ENCODE results near the gene SUPV3L1.
"Not testable (repeated sequence)": the region's sequence is repeated elsewhere in the genome, so short reads cannot be mapped to it uniquely, and the experiment has no call there.

The SUPV3L1 gene

DNA sequence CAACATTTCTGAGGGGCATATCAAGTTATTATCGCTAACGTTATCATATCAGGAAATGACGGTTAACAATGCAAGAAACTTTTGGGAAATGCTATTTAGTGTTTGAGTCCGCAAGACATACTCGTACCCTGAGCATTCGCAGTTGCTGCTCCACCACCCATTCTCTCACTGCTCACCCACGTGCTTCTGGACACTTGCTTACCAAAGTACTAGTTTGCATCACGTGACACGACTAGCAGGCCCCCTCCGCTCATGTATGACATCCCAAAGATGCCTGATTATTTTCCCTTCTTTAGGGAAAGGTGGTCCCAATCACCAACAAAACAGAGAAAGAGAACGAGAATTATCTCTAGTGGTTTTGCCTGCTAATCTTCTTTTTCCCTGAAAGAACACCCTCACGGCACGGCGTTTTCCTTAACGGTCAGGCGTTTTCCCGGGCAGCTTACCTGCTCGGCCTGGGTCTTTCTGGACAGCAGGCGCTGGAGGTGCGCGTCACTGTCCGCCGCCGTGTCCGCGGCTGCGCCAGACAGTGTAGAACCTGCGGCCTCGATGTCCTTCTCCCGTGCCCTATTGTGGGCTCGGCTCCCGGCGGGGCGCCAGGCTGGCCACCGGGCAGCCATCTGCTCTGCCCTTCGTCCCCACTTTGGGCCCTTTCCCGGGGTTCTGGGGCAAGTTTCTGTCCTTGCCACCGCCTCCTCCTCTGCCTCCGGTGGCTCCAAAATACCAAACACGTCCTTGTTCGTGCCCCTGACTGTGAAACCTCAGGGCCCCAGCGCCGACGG is at the start of gene SUPV3L1:
SUPV3L1 (plus strand) TSS at position 492 of the 782 bp plus-strand sequence; CDS start at position 550, 58 bp downstream.
- Histone ChIP-seq H3K27ac (ENCODE audit: low read length) (peak within 1 kb of the TSS; percentile 95), H3K9me3 (ENCODE audit: control insufficient read depth in 2 of 2, low read length in 2 of 2) (no peaks in the 10 kb centered on the region), H3K27me3 (ENCODE audit: control insufficient read depth in 1 of 2, insufficient read depth in 2 of 2, low read length in 2 of 2) (no peaks in the 10 kb centered on the region), H3K4me1 (ENCODE audit: control insufficient read depth, insufficient read depth, low read length) (peaks cover 11% of the 10 kb centered on the region), H3K4me3 (ENCODE audit: low read length in 2 of 2) (peak within 1 kb of the TSS; percentile 100), H3K36me3 (ENCODE audit: control insufficient read depth in 2 of 2, insufficient read depth in 2 of 2, low read length in 2 of 2) (peaks cover 10% of the 10 kb centered on the region in 2 donors), H3K9ac (ENCODE audit: low read length in 2 of 2) (peak within 1 kb of the TSS; percentile 99 to 100)

- Histone ChIP-seq H3K9ac (ENCODE audit: low read length in 2 of 2) (no peak overlapping the region), H3K27me3 (ENCODE audit: control insufficient read depth in 1 of 2, insufficient read depth in 2 of 2, low read length in 2 of 2) (no peaks in the 10 kb centered on the region), H3K4me1 (ENCODE audit: control insufficient read depth, insufficient read depth, low read length) (peaks cover 6% of the 10 kb centered on the region), H3K36me3 (ENCODE audit: control insufficient read depth in 2 of 2, insufficient read depth in 2 of 2, low read length in 2 of 2) (peaks cover 0 to 4% of the 10 kb centered on the region in 2 donors), H3K4me3 (ENCODE audit: low read length in 2 of 2) (no peak overlapping the region), H3K9me3 (ENCODE audit: control insufficient read depth in 2 of 2, low read length in 2 of 2) (no peaks in the 10 kb centered on the region), H3K27ac (ENCODE audit: low read length) (no peak overlapping the region)
Observed at GRCh38 chr10:69130251-69130650, 49.8 kb upstream of the SUPV3L1 start.

GRCh38 chr10:69139961-69140360 is 40.1 kb upstream of the SUPV3L1 start:
- Histone ChIP-seq H3K27ac (ENCODE audit: low read length) (no peak overlapping the region), H3K4me1 (ENCODE audit: control insufficient read depth, insufficient read depth, low read length) (no peaks in the 10 kb centered on the region), H3K9me3 (ENCODE audit: control insufficient read depth in 2 of 2, low read length in 2 of 2) (no peaks in the 10 kb centered on the region), H3K4me3 (ENCODE audit: low read length in 2 of 2) (no peak overlapping the region), H3K9ac (ENCODE audit: low read length in 2 of 2) (no peak overlapping the region), H3K27me3 (ENCODE audit: control insufficient read depth in 1 of 2, insufficient read depth in 2 of 2, low read length in 2 of 2) (no peaks in the 10 kb centered on the region), H3K36me3 (ENCODE audit: control insufficient read depth in 2 of 2, insufficient read depth in 2 of 2, low read length in 2 of 2) (peaks cover 0 to 3% of the 10 kb centered on the region in 2 donors)

DNA sequence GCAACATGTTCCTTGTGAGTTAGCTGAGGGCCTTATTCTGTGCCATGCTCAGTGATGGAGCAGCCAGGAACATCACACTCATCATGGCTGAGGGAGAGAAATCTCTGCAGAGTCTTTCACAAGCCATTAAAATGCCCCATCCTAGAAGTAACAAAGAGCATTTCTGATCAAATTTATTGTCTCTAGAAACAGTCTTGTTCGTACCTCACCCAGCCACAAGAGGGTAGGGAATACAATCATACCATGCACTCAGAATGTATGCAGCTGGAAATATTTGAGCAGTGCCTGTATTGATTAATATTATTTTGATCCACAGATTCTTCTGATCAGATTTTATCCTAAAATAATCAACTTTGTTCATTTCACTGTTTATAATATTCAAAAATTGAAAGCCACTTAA is 38.7 kb upstream of the SUPV3L1 start:
- Histone ChIP-seq H3K9me3 (ENCODE audit: control insufficient read depth in 2 of 2, low read length in 2 of 2) (no peaks in the 10 kb centered on the region), H3K4me1 (ENCODE audit: control insufficient read depth, insufficient read depth, low read length) (no peaks in the 10 kb centered on the region), H3K4me3 (ENCODE audit: low read length in 2 of 2) (no peak overlapping the region), H3K9ac (ENCODE audit: low read length in 2 of 2) (no peak overlapping the region), H3K27ac (ENCODE audit: low read length) (no peak overlapping the region), H3K27me3 (ENCODE audit: control insufficient read depth in 1 of 2, insufficient read depth in 2 of 2, low read length in 2 of 2) (no peaks in the 10 kb centered on the region), H3K36me3 (ENCODE audit: control insufficient read depth in 2 of 2, insufficient read depth in 2 of 2, low read length in 2 of 2) (peaks cover 0 to 3% of the 10 kb centered on the region in 2 donors)

DNA sequence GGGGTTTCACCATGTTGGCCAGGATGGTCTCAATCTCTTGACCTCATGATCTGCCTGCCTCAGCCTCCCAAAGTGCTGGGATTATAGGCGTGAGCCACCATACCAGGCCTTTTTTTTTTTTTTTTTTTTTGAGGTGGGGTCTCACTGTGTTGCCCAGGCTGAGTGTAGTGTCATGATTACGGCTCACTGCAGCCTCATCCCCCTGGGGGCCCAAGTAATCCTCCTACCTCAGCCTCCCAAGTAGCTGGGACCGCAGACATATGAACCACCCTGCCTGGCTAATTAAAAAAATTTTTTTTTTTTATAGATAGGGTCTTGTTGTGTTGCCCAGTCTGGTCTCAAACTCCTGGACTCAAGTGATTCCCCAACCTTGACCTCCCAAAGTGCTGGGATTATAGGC is 38.0 kb upstream of the SUPV3L1 start:
- not testable (repeated sequence) for H3K4me1 ChIP-seq (ENCODE audit: control insufficient read depth, insufficient read depth, low read length); H3K27ac ChIP-seq (ENCODE audit: low read length); H3K9ac ChIP-seq (ENCODE audit: low read length in 2 of 2); H3K27me3 ChIP-seq (ENCODE audit: control insufficient read depth in 1 of 2, insufficient read depth in 2 of 2, low read length in 2 of 2); H3K9me3 ChIP-seq (ENCODE audit: control insufficient read depth in 2 of 2, low read length in 2 of 2); H3K4me3 ChIP-seq (ENCODE audit: low read length in 2 of 2); H3K36me3 ChIP-seq (ENCODE audit: control insufficient read depth in 2 of 2, insufficient read depth in 2 of 2, low read length in 2 of 2)

DNA sequence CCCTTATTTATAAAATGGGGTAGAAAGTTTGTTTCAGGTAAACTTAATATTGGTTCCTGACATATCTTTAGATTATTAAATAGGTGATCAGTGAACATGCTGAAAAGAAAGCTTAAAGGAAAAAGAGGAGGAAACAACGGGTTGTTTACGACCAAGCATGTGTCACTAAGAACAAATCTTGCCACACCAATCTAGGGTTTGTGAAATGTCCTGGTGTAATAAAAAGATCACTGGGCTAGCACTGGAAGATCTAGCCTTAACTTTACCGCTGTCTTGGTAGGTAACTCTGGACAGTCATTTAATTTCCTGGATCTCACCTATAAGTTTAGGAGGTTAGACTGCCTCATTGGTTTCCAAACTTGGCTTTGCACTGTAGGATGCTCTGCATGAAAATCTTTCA is 37.1 kb upstream of the SUPV3L1 start:
- Histone ChIP-seq H3K27ac (ENCODE audit: low read length) (no peak overlapping the region), H3K36me3 (ENCODE audit: control insufficient read depth in 2 of 2, insufficient read depth in 2 of 2, low read length in 2 of 2) (no peaks in the 10 kb centered on the region), H3K4me3 (ENCODE audit: low read length in 2 of 2) (no peak overlapping the region), H3K4me1 (ENCODE audit: control insufficient read depth, insufficient read depth, low read length) (no peaks in the 10 kb centered on the region), H3K9me3 (ENCODE audit: control insufficient read depth in 2 of 2, low read length in 2 of 2) (no peaks in the 10 kb centered on the region), H3K9ac (ENCODE audit: low read length in 2 of 2) (no peak overlapping the region), H3K27me3 (ENCODE audit: control insufficient read depth in 1 of 2, insufficient read depth in 2 of 2, low read length in 2 of 2) (no peaks in the 10 kb centered on the region)

GRCh38 chr10:69145329-69145728 is 34.7 kb upstream of the SUPV3L1 start:
- H3K4me1 ChIP-seq (ENCODE audit: control insufficient read depth, insufficient read depth, low read length), result no peaks in the 10 kb centered on the region

DNA sequence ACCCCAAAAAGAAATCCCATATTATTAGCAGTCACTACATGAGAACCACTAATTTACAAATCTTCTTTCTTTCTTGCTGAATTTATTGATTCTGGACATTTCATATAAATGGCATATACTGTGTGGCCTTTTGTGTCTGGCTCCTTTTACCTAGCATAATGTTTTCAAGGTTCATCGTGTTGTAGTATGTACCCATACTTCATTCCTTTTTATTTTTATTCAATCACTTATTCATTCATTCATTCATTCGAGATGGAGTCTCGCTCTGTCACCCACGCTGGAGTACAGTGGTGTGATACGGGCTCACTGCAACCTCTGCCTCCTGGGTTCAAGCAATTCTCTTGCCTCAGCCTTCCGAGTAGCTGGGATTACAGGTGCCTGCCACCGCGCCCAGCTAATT is 34.2 kb upstream of the SUPV3L1 start:
- Histone ChIP-seq H3K27ac (ENCODE audit: low read length) (no peak overlapping the region), H3K4me1 (ENCODE audit: control insufficient read depth, insufficient read depth, low read length) (no peaks in the 10 kb centered on the region), H3K4me3 (ENCODE audit: low read length in 2 of 2) (no peak overlapping the region), H3K27me3 (ENCODE audit: control insufficient read depth in 1 of 2, insufficient read depth in 2 of 2, low read length in 2 of 2) (no peaks in the 10 kb centered on the region), H3K9me3 (ENCODE audit: control insufficient read depth in 2 of 2, low read length in 2 of 2) (no peaks in the 10 kb centered on the region), H3K36me3 (ENCODE audit: control insufficient read depth in 2 of 2, insufficient read depth in 2 of 2, low read length in 2 of 2) (no peaks in the 10 kb centered on the region), H3K9ac (ENCODE audit: low read length in 2 of 2) (no peak overlapping the region)

More at GRCh38 chr10:69145329-69145728, 34.7 kb upstream of the SUPV3L1 start:
- no peaks in the 10 kb centered on the region for H3K27me3 ChIP-seq (ENCODE audit: control insufficient read depth in 1 of 2, insufficient read depth in 2 of 2, low read length in 2 of 2)
- no peak overlapping the region for H3K27ac ChIP-seq (ENCODE audit: low read length)
- H3K9me3 ChIP-seq (ENCODE audit: control insufficient read depth in 2 of 2, low read length in 2 of 2), result no peaks in the 10 kb centered on the region
- H3K9ac ChIP-seq (ENCODE audit: low read length in 2 of 2), result no peak overlapping the region
- H3K4me3 ChIP-seq (ENCODE audit: low read length in 2 of 2), result no peak overlapping the region
- H3K36me3 ChIP-seq (ENCODE audit: control insufficient read depth in 2 of 2, insufficient read depth in 2 of 2, low read length in 2 of 2), result no peaks in the 10 kb centered on the region

- H3K9me3 ChIP-seq (ENCODE audit: control insufficient read depth in 2 of 2, low read length in 2 of 2), result no peaks in the 10 kb centered on the region
- no peaks in the 10 kb centered on the region for H3K36me3 ChIP-seq (ENCODE audit: control insufficient read depth in 2 of 2, insufficient read depth in 2 of 2, low read length in 2 of 2)
- no peak overlapping the region for H3K9ac ChIP-seq (ENCODE audit: low read length in 2 of 2)
- H3K4me3 ChIP-seq (ENCODE audit: low read length in 2 of 2), result no peak overlapping the region
- H3K27ac ChIP-seq (ENCODE audit: low read length), result no peak overlapping the region
- H3K4me1 ChIP-seq (ENCODE audit: control insufficient read depth, insufficient read depth, low read length), result no peaks in the 10 kb centered on the region
- no peaks in the 10 kb centered on the region for H3K27me3 ChIP-seq (ENCODE audit: control insufficient read depth in 1 of 2, insufficient read depth in 2 of 2, low read length in 2 of 2)
Observed at GRCh38 chr10:69146759-69147158, 33.3 kb upstream of the SUPV3L1 start.

GRCh38 chr10:69151984-69152383 is 28.1 kb upstream of the SUPV3L1 start:
- Histone ChIP-seq H3K36me3 (ENCODE audit: control insufficient read depth in 2 of 2, insufficient read depth in 2 of 2, low read length in 2 of 2) (peaks cover 0 to 3% of the 10 kb centered on the region in 2 donors), H3K4me3 (ENCODE audit: low read length in 2 of 2) (no peak overlapping the region), H3K9me3 (ENCODE audit: control insufficient read depth in 2 of 2, low read length in 2 of 2) (no peaks in the 10 kb centered on the region), H3K27ac (ENCODE audit: low read length) (no peak overlapping the region), H3K27me3 (ENCODE audit: control insufficient read depth in 1 of 2, insufficient read depth in 2 of 2, low read length in 2 of 2) (no peaks in the 10 kb centered on the region), H3K4me1 (ENCODE audit: control insufficient read depth, insufficient read depth, low read length) (no peaks in the 10 kb centered on the region), H3K9ac (ENCODE audit: low read length in 2 of 2) (no peak overlapping the region)

GRCh38 chr10:69153227-69153626 is 26.8 kb upstream of the SUPV3L1 start:
- Histone ChIP-seq H3K36me3 (ENCODE audit: control insufficient read depth in 2 of 2, insufficient read depth in 2 of 2, low read length in 2 of 2) (peaks cover under 1 to 7% of the 10 kb centered on the region in 2 donors), H3K4me1 (ENCODE audit: control insufficient read depth, insufficient read depth, low read length) (no peaks in the 10 kb centered on the region), H3K27ac (ENCODE audit: low read length) (no peak overlapping the region), H3K9ac (ENCODE audit: low read length in 2 of 2) (no peak overlapping the region), H3K4me3 (ENCODE audit: low read length in 2 of 2) (no peak overlapping the region), H3K27me3 (ENCODE audit: control insufficient read depth in 1 of 2, insufficient read depth in 2 of 2, low read length in 2 of 2) (no peaks in the 10 kb centered on the region), H3K9me3 (ENCODE audit: control insufficient read depth in 2 of 2, low read length in 2 of 2) (no peaks in the 10 kb centered on the region)

All from stomach smooth muscle (tissue), 2 donors.